HFF-Myc (cell line): Measurements from ENCODE around the gene ATG10.

Experiments
- DNase-seq: peaks from one replicate; pipeline ENCODE4 v3.0.0-alpha.2; 2011; ENCODE audit warnings: low read depth; ENCODE audit errors: extremely low read depth
- H3K4me3 ChIP-seq: replicated peaks from 2 replicates; pipeline ENCODE4 v1.5.1; 2011; ENCODE audit warnings: low read depth, mild to moderate bottlenecking, control low read depth, low read length
- CTCF ChIP-seq: IDR thresholded peaks from 2 replicates; pipeline ENCODE4 v1.5.1; 2012; ENCODE audit warnings: mild to moderate bottlenecking, low read depth, low read length, control low read depth; ENCODE audit errors: missing control alignments

Gene ATG10

GRCh38 chr5:81971712-81972491 is at the start of gene ATG10:
ATG10 (plus strand) TSS chr5:81972023; CDS start chr5:81987571, 15,548 bp downstream.
- no peak for TF ChIP-seq CTCF
- peak; percentile 54 for DNase-seq
- H3K4me3 ChIP-seq = peak within 1 kb of the TSS; percentile 72

- no peak overlapping the region for H3K4me3 ChIP-seq
- no peak for TF ChIP-seq CTCF
- DNase-seq = no peak
These were observed 49.0 kb upstream of the ATG10 start for GRCh38 chr5:81922854-81923279.

- TF ChIP-seq CTCF = no peak
- no peak overlapping the region for H3K4me3 ChIP-seq
- DNase-seq = no peak
These were observed 47.4 kb upstream of the ATG10 start for GRCh38 chr5:81924442-81924841.

GRCh38 chr5:81925009-81925408 is 46.8 kb upstream of the ATG10 start:
- DNase-seq = no peak
- TF ChIP-seq CTCF = no peak
- no peak overlapping the region for H3K4me3 ChIP-seq

- no peak for TF ChIP-seq CTCF
- DNase-seq = no peak
- no peak overlapping the region for H3K4me3 ChIP-seq
These were observed 45.8 kb upstream of the ATG10 start for GRCh38 chr5:81925981-81926380.

GRCh38 chr5:81936066-81936465 is 35.8 kb upstream of the ATG10 start:
- DNase-seq = no peak
- no peak for TF ChIP-seq CTCF
- no peak overlapping the region for H3K4me3 ChIP-seq
